Effector memory CD4-positive, alpha-beta T cell (primary cell): ENCODE measurements around the gene NCF2.

Experiments used
- DNase-seq, 3 donors: peaks; one replicate each; pipeline ENCODE4 v3.0.0-alpha.2; 2020
- H3K27ac ChIP-seq: 2 replicates; pipeline ENCODE4 v1.7.0; 2013; ENCODE audit warnings: mild to moderate bottlenecking, low read length, moderate library complexity; ENCODE audit not compliant: insufficient read depth, poor library complexity, severe bottlenecking
- H3K27me3 ChIP-seq: replicated peaks from 2 replicates; pipeline ENCODE4 v1.7.0; 2013; ENCODE audit warnings: mild to moderate bottlenecking, low read length; ENCODE audit not compliant: insufficient read depth, control insufficient read depth, poor library complexity, severe bottlenecking
- H3K36me3 ChIP-seq: 2 replicates; pipeline ENCODE4 v1.7.0; 2013; ENCODE audit warnings: mild to moderate bottlenecking, low read length, moderate library complexity; ENCODE audit not compliant: control insufficient read depth, insufficient read depth
- H3K4me1 ChIP-seq: 2 replicates; pipeline ENCODE4 v1.7.0; 2013; ENCODE audit warnings: low read length, mild to moderate bottlenecking; ENCODE audit not compliant: control insufficient read depth, insufficient read depth, poor library complexity, severe bottlenecking
- H3K4me3 ChIP-seq: 2 replicates; pipeline ENCODE4 v1.7.0; 2013; ENCODE audit warnings: low read length, low read depth, mild to moderate bottlenecking; ENCODE audit not compliant: insufficient read depth, poor library complexity, severe bottlenecking
- H3K9me3 ChIP-seq: 2 replicates; pipeline ENCODE4 v1.7.0; 2013; ENCODE audit warnings: mild to moderate bottlenecking, low read length, moderate library complexity; ENCODE audit not compliant: control insufficient read depth

NCF2 gene

DNA sequence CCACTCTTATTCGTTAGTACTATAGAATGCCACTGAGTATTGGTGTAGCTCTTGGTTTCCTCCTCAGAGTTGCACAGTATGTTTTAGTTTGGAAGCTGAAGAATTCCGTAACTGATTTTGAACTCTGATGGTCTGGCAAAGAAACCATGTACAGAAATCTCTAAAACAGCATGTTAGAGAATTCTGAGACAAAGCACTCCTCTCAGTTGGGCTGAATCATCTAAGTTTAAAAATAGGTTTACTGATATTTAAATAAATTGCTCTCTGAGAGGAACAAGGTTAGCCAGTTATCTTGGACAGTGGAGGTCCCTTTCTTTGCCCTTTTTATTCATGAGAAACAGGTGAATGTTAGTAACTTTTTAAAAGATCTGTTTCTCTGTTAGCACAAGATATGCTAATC lies 43.8 kb downstream of the NCF2 start:
- Histone ChIP-seq H3K36me3 (peaks cover 84% of the 10 kb centered on the region), H3K9me3 (no peaks in the 10 kb centered on the region), H3K27ac (no peak overlapping the region), H3K27me3 (no peaks in the 10 kb centered on the region), H3K4me3 (no peak overlapping the region), H3K4me1 (no peaks in the 10 kb centered on the region)
- DNase-seq, result no peak

GRCh38 chr1:183544598-183545297 lies 45.5 kb downstream of the NCF2 start:
- Histone ChIP-seq H3K27me3 (no peaks in the 10 kb centered on the region), H3K4me1 (no peaks in the 10 kb centered on the region), H3K9me3 (no peaks in the 10 kb centered on the region), H3K4me3 (no peak overlapping the region), H3K27ac (no peak overlapping the region), H3K36me3 (peaks cover 85% of the 10 kb centered on the region)
- no peak for DNase-seq

DNA sequence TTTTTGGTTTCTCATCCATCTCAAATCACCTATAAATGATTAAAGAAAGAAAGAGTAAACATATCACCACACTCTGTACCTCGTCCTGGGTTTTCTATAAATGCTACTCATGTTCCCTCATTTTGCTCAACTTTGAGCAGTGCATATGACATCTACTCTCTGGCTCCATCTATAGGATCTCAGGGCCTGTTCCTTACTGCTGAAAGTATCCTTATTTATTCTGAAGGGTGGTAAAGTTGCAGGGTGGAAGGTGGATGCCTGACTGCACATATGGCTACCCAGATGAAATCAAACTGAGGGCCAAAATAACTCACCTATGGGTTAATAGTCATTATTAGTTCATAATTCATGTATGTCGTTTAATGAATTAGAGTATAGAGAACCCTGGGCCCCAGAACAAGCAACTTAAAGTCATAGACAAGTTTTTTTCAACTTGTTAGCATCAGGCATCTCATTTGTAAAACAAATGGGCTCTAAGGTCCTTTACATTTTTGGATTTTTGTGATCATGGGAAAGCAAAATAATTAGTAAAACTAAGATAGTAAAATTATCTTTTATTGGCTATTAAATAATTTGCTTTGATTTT lies 46.5 kb downstream of the NCF2 start:
- no peaks in the 10 kb centered on the region for H3K9me3 ChIP-seq
- DNase-seq, result no peak
- H3K36me3 ChIP-seq, result peaks cover 84% of the 10 kb centered on the region
- H3K4me3 ChIP-seq, result no peak overlapping the region
- no peak overlapping the region for H3K27ac ChIP-seq
- no peaks in the 10 kb centered on the region for H3K4me1 ChIP-seq
- no peaks in the 10 kb centered on the region for H3K27me3 ChIP-seq

- Histone ChIP-seq H3K36me3 (peaks cover 84% of the 10 kb centered on the region), H3K27me3 (no peaks in the 10 kb centered on the region), H3K27ac (no peak overlapping the region), H3K4me3 (no peak overlapping the region), H3K4me1 (no peaks in the 10 kb centered on the region), H3K9me3 (no peaks in the 10 kb centered on the region)
- DNase-seq, result no peak
These were observed 52.9 kb downstream of the NCF2 start for GRCh38 chr1:183537405-183537804.

DNA sequence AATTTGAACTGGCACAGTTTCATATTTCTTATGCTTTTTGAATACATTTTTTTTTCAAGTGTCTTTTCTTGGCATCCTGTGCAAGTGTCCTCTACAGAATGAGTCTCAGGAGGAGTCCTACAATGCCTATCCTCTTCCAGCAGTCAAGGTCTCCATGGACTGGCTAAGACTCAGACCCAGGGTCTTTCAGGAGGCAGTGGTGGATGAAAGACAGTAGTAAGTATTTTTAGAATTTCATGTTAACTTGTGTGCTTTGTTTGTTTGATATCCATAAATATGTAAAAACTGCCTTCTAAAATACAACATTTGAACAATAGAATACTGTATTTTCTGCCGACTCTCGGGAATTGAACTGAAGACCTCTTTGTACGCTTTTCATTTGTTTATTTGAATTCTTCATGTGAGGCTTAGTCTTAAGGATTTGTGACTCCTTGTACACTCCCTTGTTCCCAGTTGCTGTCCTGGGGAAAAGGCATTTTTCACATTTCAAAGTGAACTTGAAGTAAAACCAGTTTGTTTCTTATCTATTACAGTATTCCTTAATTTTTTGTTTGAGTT lies 56.6 kb downstream of the NCF2 start:
- no peaks in the 10 kb centered on the region for H3K9me3 ChIP-seq
- no peak overlapping the region for H3K4me3 ChIP-seq
- no peaks in the 10 kb centered on the region for H3K4me1 ChIP-seq
- H3K36me3 ChIP-seq, result peaks cover 80% of the 10 kb centered on the region
- no peaks in the 10 kb centered on the region for H3K27me3 ChIP-seq
- no peak overlapping the region for H3K27ac ChIP-seq
- DNase-seq, result no peak

GRCh38 chr1:183528577-183528976 lies 61.7 kb downstream of the NCF2 start:
- no peak overlapping the region for H3K27ac ChIP-seq
- no peak for DNase-seq
- no peak overlapping the region for H3K4me3 ChIP-seq
- no peaks in the 10 kb centered on the region for H3K4me1 ChIP-seq
- no peaks in the 10 kb centered on the region for H3K27me3 ChIP-seq
- peaks cover 58% of the 10 kb centered on the region for H3K36me3 ChIP-seq
- no peaks in the 10 kb centered on the region for H3K9me3 ChIP-seq

DNA sequence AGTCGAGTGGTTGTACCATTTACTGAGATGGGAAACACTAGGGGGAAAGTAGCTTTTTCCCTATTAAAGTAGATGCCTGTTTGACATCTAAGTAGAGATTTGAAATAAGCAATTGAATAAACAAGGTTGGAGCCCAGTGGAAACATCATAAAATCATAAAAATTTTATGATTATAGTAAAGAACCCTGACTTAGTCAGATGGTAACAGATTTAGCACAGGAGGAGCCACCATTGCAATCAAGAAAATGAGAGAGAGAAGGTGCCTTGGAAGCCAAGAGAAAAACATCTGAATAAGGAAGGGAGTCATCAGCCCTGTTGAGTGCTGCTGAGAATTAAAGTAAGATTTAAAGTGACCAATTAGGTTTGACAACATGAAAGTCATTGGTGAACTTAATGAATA lies 68.2 kb downstream of the NCF2 start:
- peaks cover 41% of the 10 kb centered on the region for H3K36me3 ChIP-seq
- H3K4me1 ChIP-seq, result no peaks in the 10 kb centered on the region
- H3K27me3 ChIP-seq, result no peaks in the 10 kb centered on the region
- H3K27ac ChIP-seq, result no peak overlapping the region
- no peaks in the 10 kb centered on the region for H3K9me3 ChIP-seq
- DNase-seq, result no peak
- H3K4me3 ChIP-seq, result no peak overlapping the region

DNA sequence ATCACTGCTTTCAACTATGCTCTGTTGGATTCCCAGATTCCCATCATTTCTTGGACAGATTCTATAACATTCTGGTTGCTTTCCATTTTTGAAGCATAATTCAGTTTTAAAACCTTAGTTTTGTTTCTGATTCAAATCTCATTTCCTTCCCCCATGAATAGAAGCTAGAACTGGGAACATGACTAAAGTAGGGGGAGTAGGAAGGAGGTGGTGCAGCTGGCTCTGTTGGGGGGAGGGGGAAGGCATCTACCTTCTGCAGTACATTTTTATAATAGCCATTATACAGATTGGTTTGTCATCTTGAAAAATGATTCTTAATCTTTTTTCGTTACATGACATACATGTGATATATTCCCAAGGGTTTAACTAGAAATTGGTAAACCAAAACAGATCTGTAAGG lies 69.9 kb downstream of the NCF2 start:
- H3K4me3 ChIP-seq, result no peak overlapping the region
- H3K9me3 ChIP-seq, result no peaks in the 10 kb centered on the region
- DNase-seq, result no peak
- no peaks in the 10 kb centered on the region for H3K27me3 ChIP-seq
- H3K36me3 ChIP-seq, result peaks cover 49% of the 10 kb centered on the region
- no peaks in the 10 kb centered on the region for H3K4me1 ChIP-seq
- no peak overlapping the region for H3K27ac ChIP-seq

GRCh38 chr1:183517401-183517800 lies 72.9 kb downstream of the NCF2 start:
- DNase-seq, result no peak
- Histone ChIP-seq H3K36me3 (peaks cover 55% of the 10 kb centered on the region), H3K27me3 (no peaks in the 10 kb centered on the region), H3K9me3 (no peaks in the 10 kb centered on the region), H3K4me1 (no peaks in the 10 kb centered on the region), H3K27ac (no peak overlapping the region), H3K4me3 (no peak overlapping the region)

DNA sequence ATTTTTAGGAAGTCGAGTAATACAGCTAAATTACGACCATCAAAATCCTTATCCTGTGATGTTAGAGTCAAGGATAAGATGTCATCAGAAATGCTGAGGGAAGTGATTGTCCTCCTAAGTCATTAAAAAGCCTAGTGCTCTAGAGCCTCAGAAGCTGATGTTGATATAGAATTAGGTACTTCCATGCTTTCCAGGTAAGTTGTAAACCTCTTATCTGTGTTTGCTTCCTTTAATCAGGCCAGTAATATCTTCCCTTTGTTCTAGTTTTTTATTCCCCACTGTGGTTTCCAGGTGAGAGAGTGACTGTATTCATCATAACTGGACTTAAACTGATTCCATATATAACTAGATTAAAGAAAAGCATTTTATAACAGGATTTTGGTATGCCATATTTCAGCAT lies 73.5 kb downstream of the NCF2 start:
- no peak for DNase-seq
- Histone ChIP-seq H3K27ac (no peak overlapping the region), H3K4me3 (no peak overlapping the region), H3K4me1 (no peaks in the 10 kb centered on the region), H3K36me3 (peaks cover 48% of the 10 kb centered on the region), H3K9me3 (no peaks in the 10 kb centered on the region), H3K27me3 (no peaks in the 10 kb centered on the region)
